D341Med (cell line): ENCODE results near the gene ASF1B.
"Not testable (repeated sequence)": the region's sequence is repeated elsewhere in the genome, so short reads cannot be mapped to it uniquely, and the experiment has no call there.

Source experiments
- DNase-seq: peaks from one replicate; pipeline ENCODE4 v3.0.0; 2012; ENCODE audit warnings: low spot score

The ASF1B gene

DNA sequence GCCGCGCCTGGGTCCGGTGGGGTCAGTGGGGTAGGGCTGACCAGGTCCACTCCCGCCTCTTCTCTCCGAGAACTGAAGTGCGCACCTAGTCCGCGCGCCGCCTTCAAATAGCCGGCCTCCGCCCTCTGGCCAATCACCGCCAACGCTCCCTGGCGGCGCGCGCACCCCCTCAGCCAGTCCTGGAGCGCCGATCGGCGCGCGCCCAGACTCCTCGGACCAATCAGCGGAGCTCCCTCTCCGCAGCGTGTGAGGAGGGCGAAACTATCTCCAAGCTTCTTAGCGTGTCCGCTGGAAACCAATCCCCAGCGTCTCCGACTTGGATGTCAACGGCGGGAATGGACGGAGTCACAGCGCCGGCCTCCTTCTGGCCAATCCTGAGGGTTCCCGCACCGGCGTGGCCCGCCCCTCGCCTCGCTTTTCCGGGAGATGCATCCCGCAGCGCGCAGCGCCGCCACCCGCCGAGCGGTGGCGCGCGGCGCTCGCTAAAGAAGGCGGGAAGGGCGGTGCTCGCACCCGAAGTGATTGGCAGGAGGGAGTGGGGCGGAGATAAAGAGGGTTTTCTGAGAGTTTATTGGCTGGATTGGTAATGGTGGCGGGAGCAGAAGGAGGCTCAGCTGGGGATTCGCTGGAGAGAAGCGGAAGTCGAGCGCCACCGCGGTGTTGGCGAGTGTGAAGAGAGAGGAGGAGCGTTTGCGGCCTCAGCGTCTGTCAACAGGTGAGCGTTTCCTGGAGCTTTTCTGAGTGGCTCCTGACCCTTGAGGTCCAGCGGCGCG lies at the start of gene ASF1B:
Gene ASF1B, minus strand, starts transcription at position 81 of the 773 bp plus-strand sequence. CDS start 133 bp downstream, outside the sequence.
- peak; percentile 98 for DNase-seq

DNA sequence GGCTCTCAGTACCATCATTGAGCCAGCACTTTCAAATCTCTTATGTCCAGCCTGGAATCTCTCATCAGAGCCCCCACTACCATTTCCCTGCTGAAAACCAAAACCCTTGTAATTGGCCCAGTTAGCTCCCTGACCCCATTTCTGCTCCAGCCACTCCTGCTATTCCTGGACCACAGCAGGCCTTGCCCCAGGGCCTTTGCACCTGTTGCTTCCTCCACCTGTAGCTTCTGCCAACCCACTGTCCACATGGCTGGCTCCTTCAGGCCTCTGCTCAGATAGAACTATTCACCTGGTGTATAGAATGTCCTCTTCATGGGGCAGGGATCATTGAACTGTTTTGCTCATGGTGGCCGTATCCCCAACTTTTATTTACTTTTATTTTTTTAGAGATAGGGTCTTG lies 49.3 kb upstream of the ASF1B start:
- DNase-seq = not testable (repeated sequence)

DNA sequence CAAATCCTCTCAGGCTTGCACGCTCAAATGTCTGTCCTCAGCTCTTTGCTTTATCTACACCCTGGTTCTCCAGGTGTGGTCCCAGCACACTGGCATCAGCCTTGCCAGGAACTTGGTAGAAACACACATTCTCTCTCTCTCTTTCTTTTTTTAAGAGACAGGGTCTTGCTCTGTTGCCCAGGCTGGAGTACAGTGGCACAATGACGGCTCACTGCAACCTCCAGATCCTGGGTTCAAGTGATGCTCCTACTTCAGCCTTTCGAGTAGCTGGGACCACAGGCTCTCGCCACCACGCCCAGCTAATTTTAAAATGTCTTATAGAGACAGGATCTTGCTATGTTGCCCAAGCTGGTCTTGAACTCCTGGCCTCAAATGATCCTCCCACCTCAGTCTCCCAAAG lies 48.8 kb upstream of the ASF1B start:
- no peak for DNase-seq

DNA sequence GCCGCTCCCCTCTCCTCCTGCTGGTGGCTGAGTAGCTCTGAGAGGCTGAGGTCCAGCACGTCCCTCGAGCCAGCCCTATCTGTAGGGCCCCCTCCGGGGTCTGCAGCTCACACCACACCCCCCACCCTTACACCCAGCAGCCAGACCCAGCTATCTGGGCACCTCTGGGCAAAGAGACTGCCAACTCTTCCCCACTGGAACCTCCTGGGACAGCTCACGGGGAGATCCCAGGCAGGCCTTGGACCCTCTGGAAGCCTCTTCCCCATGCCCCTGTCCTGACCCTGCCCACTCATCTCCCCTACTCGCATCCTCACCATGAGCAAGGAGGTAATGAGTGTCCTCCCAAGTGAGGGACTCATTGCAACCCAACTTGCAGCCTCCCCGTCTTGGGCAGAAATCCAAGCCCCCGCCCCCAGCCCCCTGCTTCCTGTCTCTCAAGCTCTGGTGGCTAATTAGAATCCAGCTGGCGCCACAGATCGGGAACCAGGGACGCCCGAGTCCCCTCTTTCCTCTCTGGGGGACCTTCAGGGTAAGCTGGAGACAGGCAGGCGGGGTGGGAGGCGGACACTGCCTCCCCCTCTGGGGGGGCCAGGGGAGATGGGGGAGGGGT lies 47.5 kb upstream of the ASF1B start:
- DNase-seq = peak; percentile 63

DNA sequence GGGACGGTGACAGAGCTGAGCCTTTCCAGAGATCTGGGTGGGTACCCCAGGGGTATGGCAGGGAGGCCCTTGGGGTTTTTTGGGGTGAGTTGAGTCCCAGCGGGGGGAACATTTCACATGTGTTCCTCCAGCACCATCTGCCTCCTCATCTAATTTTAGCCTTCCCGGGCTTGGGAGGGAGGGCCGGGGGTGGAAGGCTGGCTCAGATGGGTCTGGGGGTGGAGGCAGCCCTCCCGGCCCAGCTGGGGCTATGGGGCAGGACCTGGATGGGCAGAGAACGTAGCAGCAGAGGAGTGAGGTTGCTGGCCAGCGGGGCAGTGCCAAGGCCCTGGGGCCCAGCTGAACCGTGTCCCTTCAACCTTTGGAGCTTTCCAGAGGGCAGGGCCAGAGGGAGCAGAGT lies 46.1 kb upstream of the ASF1B start:
- peak; percentile 41 for DNase-seq

DNA sequence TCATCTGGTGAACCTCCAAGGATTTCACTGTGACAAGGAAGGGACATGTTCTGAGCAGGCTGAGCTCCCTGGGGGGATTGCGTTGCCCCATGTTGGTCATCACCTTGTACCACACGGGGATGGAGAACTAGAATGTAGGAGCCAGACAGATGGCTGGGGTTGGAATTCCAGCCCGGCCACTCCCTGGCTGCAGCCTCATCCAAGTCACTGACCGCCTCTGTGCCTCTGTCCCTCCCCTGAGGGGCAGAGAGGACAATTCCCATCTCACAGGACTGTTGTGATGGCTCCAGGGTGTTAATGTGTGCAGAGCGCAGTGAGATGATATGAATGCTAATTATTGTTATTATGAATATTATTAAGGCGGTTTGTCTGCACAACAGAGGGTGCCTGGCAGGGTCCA lies 45.5 kb upstream of the ASF1B start:
- no peak for DNase-seq

DNA sequence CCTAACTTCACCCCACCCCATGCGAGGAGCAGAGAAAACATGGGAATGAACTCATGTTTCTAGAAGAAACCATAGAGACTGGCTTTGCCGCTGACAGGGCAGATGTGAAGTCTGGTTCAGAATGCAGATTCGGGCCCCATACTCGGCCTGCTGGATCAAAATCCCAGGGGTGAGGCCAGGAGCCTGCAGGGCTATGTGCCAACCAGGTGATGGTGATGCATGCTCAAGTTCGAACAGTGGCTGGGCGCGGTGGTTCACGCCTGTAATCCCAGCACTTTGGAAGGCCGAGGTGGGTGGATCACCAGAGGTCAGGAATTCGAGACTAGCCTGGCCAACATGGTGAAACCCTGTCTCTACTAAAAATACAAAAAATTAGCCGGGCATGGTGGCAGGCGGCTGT lies 44.8 kb upstream of the ASF1B start:
- not testable (repeated sequence) for DNase-seq

DNA sequence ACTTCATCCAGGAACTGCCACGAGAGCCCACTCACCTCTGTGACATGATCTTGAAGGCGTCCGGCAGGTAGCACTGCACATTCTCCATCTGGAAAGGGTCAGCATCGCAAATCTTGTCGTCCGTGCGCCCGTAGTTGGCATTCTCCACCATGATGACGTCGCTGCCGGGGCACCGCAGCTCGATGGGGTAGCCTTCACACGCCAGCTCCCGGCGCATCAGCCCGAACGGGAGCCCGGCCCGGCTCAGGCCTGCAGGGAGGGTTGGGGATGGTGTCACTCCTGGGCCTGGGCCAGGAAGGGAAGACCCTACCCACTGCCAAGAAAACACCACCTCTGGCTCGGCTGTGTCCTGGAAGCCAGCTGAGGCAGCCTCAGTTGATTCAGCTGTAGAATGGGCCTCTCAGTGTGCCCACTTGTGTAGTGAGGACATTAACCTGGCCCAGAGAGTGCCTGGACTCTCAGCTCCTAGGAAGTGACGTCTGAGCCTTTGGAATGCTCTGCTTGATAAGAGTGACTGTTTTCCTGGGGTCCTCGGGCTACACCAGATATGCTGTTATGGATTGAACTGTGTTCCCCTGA lies 41.2 kb upstream of the ASF1B start:
- DNase-seq = no peak

DNA sequence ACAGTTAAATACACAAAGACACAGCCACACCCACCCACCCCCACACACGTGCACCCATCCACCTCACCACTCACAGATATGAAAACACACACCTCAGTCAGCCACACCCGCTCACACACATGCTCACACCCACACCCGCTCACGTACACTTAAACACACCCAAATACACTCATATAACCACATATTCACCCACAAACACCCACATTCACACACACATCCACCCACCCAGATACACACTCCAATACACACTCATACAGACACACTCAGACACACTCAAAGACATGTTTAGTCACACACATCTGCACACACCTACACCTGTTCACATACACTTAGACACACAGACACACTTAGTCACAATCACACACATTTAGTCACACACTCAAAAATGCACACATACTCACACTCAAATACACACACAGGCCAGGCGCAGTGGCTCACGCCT lies 39.0 kb upstream of the ASF1B start:
- DNase-seq = no peak

DNA sequence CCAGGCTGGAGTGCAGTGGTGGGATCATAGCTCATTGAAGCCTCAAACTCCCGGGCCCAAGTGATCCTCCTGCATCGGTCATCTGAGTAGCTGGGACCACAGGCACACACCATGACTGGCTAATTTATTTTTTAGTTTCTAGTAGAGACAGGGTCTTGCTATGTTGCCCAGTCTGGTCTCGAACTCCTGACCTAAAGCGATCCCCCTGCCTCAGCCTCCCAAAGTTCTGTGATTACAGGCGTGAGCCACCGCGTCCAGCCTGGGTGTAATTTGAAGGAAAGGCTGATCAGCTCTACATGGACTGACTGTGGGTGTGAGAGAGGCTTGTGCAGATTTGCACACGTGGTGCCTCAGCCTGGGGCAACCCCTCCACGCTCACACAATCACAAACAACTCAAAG lies 38.5 kb upstream of the ASF1B start:
- DNase-seq = no peak

DNA sequence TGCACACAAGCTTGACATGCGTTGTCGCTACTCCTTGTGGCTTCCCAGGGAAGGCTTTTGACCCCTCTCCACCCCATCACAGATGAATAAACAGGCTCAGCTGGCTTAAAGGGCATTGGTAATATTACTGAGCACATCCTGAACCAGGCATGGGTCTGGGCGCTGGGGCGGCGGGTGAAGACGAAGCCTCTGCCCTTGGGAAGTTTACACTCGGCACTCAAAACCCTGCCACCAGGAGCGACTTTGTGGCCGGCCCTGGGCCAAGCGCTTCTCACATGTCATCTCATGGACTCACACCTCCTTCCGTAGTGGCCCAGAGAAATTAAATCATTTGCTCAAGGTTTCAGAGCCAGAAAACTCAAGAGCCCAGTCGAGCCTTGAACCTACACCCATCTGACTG lies 32.6 kb upstream of the ASF1B start:
- DNase-seq = no peak

DNA sequence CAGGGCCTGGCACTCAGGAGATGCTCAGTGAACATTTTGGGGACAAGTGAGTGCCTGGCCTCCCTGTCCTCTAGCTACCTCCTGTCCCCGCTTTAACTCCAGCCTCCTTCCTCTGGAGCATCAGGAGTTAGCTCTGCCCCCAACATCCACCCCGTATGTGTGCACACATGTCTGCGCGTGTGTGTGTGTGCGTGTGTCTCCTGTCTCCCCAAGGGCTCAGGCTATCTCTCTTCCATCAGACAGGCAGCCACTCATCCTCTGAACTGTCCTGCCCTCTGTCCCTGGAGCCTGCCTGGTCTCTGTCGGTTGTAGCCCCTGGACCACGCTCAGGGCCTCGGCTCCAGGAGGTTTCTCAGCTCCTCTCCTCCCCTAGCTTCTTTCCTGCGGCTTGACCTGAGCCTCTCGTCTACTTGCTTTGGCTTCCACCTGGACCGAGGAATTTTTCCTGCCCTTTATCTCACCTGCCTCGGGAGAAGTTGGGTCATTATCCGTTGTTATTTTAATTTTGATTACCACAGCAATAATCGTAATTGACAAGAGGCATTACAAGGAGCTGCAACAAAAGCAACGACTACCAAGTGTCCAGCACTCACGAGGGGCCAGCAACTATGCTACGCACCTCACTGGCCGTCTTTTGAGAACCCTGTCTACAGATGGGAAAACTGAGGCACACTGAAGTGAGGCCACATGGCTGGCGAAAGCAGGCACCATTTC lies 32.0 kb upstream of the ASF1B start:
- no peak for DNase-seq

DNA sequence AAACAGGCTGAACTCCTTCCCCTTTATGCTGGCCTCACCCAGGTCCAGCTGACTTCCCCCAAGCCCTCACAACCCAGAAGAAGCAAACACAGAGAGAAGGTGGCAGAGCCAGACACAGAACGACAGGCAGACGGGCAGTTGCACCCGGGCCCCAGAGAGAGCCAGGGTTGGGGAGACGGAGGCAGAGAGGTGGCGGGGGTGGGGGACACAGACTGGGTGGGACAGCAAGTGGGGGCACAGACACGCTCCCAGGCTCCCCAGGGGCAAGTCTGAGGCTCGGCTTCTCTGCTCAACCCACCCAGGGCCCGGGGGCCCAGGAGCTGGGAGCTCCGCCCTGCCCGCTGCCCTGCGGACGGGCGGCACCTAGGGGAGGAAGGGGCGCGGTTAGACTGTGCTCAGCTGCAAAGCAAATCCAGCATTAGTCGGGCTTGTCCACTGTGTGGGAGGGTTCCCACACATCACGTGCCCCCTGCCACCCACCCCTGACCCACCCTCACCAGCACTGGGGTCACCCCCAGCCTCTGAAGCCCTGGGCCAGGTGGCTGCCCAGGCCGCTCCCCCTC lies 31.3 kb upstream of the ASF1B start:
- no peak for DNase-seq

DNA sequence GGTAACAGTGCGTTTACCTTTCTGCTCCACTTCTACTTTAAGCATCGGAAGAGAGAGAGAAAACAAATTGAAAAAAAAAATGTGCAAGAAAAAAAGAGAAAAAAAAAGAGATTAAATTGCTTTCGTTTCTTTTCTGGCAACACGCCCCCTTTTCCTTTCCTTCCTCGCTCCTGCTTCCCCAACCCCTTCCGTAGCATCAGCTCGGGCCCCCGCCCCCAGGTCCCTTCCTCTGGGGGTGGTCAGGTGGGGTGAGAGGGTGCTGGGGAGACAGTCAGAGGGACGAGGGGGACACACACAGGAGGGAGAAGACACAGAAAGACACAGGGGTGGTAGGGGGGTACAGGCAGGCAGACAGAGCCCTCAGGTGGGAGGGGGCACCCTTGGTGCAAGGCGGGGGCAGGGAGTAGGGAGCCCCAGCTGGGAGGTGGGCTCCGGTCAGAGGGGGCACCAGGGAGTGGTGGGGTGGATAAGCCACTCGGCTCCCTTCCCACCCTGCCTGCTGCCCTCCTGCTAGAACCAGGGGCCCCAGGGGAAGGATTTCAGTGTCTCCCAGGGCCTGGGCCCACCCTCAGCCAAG lies 30.7 kb upstream of the ASF1B start:
- DNase-seq = no peak

DNA sequence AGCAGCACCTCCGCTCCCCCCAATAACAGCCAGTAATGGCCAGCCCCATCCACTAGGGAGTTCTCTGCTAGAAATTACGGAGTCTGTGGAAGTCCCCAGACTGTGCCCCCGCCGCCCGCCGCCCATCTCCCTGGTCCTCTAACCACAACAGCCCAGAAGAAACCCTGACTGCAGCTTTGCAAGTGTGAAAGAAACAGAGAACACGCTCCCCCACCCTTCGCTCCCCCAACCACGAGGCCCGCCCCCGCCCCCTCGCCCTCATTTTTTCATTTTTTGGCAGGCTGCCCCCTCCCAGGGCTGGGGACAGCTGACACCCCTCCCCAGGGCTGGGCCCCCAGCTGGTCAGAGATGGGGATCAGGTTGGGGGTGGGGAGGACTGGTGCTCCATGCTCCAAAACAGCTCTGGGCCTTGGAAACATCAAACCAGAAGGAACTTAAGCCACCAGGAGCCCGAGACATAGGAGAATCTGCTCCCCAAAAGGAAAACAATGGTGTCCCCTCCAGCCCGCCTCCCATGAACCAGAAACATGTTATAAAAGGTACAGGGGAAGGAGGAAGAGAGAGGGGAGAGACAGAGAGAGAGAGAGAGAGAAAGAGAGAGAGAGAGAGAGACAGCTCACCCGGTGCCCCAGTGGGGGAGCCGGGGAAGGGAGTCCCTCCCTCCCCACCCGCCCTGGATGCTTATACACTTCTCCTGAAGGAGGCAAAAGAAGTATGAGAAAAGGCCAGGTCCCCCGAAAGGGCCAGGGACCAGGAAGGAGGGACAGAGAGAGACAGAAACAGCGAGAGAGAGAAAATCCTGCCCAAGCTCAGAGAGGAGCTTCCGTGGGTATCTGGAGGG lies 29.8 kb upstream of the ASF1B start:
- no peak for DNase-seq

DNA sequence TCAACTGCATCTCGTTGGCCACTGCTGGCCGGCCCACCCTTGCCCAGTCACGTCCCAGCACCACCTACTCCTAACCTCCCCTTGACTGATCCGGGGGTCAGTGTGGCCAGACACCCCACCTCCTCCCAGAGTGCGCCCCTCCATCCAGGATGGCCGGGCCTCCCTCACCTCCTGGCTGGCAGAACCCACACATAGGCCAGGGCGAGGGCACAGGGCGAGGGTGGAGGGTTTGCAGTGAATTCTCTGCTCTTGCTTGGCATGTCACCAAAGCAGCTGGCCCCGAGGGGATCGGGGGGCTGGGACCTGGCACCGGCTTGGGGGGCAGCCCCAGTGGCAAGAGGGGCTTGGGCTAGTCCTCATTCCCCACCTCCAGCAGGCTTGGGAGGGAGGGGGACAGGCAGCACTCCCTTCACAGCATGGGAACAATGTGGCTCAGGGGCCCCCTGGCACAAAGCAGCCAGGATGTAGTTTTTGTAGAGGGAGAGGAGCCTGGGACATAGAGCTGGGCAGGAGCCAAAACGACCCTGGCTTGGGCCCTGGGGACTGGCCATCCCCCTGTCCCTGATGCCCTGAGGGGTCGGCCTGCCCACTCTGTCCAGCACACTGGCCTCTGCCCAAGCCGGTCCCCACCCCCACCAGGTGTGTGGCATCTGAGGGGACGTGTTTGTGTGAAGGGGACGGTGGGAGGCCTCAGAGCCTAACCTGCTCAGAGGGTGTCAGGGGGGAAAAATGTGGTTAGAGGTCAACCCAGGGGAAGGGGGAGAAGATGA lies 28.5 kb upstream of the ASF1B start:
- no peak for DNase-seq

DNA sequence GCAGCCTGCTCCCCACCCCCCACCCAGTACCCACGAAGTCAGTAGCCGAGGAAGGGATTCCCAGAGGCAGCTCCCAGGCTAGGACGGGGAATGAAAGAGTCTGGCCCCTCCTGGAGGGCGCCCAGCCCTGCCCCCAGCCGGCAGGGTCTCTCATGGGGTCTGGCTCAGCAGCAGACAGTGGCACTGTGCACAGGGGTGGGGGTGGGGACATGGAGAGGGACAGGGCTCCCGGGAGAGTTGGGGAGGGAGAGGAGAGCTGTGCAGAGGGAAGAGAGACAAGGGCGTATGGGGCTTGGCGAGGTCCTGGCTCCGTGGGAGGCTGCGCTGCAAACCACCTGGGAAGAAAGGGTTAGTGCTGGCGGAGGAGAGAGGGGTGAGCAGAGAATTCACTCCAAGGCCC lies 27.7 kb upstream of the ASF1B start:
- DNase-seq = no peak

DNA sequence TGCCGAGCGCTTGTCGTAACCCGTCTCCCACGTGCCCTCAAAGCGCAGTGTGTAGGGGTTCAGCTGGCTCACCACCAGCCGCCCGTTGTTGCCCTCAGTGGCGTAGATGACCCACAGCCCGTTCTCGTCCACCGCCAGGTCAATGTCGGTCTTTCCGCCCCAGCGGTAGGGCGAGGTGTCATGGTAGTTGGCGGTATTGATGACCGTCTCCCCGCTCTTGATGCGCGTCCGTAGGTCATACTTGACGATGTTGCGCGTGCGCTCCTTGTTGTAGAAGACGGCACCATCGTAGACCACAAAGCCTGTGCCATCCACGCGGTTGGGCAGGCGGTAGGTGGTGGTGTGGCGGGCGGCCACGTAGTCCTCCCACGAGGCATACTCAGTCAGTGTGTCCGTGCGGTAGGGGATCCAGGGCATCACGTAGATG lies 26.5 kb upstream of the ASF1B start:
- DNase-seq = no peak

DNA sequence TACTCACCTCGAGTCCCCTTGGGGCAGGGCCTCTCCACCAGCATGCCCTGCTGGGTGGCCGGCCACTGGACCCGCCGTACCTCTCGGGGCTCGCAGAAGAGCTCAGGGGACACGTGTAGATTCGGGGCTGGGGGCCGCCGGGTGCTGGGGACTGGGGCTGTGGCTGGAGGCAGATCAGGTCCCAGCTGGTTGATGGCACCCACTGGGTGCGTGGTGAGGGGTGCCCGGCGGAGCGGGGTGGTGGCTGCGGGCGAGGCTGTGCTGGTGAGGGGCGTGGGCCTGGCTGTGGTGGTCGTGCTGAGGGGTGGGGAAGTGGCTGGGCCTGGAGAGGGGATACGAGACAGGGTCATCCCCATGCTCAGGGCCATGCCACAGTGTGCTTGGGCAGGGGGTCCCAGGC lies 24.9 kb upstream of the ASF1B start:
- DNase-seq = no peak

DNA sequence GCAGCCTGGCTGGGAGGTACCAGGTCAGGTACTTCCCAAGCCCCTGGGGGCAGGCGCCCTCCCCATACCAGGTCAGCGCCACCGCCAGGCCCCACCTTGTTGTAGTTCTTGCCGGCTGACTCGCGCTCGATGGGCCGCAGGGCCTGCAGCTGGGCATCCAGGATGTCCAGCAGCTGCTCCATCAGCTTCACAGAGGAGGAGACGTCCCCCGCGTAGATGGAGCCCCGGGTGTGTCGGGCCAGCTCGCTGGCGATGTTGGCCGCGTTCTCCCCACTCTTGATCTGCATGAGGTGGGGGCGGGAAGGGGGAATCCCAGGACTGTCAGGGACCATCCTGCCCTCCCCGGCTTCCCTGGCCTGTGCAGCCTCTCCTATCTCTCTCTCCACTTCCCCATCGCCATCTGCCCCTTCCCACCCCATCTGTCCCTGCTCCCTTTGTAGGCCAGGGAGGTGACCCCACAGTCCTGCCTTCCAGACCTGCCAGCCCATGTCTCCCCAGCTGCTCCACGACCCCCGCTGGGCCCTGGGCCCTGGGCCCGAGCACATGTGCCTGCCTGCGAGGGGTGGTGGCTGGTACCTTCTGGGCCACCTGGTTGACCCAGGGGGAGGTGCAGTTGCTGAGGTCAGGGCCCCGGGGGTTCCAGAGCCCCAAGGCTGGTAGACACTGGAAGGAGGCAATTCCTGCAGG lies 23.8 kb upstream of the ASF1B start:
- DNase-seq = no peak
